ENCODE data around the gene STRA8.

STRA8 gene

DNA sequence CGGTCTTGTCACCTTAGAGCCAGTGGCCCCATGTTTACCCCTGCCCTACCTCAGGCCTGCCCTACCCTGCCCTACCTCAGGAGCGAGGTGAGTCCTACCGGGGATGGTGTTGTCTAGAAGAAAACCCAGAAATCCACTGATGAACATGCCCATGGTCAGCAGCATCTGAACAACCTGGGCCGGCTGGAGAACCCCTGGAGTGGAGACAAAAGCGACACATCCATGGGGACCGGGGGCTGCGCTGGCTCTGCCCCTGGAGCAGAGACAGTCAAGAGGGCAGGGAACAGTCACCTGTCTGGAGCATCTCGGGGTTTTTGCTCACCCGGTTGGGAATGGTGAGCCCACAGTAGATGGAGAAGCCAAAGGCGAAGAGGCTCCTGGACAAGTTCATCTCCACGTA, 36.3 kb downstream of the STRA8 start:
- no peak for DNase-seq (ENCODE audit: low read depth in 2 of 2)

DNA sequence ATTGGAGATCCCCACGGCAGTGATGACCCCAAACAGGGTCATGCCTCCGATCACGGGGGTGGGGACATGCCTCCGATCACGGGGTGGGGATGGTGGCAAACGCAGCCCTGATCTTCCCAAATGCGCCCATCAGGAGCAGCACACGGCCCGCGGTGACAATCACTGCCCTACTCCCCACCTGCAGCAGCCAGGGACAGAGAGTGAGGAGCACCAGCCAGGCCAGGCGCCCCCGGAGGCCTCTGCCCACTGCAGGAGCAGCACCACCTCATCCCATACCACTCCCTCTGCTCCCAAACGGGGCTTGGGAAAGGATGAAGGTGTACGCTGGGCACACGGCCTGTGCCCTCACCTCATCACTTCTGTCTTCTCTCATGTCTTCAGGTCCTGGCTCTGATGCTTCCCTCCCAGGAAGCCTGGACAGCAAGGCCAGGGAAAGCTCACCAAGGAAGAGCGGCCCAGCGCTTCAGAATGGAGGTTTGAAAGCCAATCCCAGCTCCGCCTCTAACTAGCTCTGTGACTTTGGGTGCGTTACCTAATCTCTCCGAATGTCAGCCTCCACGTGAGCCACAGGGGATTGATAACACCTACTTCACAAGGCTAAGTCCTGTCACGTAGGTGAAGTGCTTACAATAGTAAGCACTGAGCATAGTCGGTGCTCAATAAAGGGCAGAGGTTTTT, 37.1 kb downstream of the STRA8 start:
- DNase-seq (ENCODE audit: low read depth in 2 of 2) = no peak

DNA sequence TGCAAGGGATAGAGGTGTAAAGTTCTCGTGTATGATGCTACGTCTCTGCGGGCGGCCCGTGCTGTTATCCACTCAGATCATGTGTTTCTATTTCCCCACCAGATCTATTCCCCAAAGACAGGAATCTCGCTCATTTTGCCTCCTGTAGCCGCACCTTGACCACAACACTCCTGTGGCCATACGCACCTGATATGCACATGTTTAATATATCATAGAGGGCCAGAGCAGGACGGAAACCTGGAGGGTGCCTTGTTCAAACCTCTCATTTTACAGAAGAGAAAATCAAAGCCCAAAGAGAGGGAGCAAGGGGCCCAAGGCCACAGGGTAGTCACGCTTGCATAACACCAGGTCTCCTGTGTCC, 37.6 kb downstream of the STRA8 start:
- no peak for DNase-seq (ENCODE audit: low read depth in 2 of 2)

DNA sequence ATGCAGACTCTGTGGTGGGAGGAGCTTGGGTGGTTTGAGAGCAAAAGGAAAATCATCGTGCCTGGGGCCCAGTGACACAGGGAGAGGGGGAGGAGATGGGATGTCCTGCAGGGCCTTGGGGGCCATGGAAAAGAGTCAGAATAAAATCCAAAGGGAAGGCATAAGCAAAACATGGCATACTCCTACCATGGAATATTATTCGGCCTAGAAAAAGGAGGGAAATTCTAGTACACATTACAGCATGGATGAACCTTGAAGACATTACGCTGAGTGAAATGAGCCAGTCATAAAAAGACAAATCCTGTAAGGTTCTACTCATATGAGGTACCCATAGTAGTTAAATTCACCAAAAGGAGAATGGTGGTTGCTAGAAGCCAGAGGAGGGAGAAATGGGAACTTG, 38.7 kb downstream of the STRA8 start:
- no peak for DNase-seq (ENCODE audit: low read depth in 2 of 2)

DNA sequence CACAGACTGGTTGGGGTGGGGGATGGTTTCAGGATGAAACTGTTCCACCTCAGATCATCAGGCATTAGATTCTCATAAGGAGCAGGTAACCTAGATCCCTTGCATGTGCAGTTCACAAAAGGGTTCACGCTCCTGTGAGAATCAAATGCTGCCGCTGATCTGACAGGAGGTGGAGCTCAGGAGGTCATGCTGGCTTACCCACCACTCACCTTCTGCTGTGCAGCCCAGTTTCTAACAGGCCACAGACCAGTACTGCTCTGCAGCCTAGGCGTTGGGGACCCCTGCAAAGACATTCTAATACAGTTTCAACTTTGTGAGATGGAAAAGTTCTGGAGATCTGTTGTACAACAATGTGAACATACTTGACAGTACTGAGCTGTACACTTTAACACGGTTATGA, 39.9 kb downstream of the STRA8 start:
- DNase-seq (ENCODE audit: low read depth in 2 of 2) = no peak

DNA sequence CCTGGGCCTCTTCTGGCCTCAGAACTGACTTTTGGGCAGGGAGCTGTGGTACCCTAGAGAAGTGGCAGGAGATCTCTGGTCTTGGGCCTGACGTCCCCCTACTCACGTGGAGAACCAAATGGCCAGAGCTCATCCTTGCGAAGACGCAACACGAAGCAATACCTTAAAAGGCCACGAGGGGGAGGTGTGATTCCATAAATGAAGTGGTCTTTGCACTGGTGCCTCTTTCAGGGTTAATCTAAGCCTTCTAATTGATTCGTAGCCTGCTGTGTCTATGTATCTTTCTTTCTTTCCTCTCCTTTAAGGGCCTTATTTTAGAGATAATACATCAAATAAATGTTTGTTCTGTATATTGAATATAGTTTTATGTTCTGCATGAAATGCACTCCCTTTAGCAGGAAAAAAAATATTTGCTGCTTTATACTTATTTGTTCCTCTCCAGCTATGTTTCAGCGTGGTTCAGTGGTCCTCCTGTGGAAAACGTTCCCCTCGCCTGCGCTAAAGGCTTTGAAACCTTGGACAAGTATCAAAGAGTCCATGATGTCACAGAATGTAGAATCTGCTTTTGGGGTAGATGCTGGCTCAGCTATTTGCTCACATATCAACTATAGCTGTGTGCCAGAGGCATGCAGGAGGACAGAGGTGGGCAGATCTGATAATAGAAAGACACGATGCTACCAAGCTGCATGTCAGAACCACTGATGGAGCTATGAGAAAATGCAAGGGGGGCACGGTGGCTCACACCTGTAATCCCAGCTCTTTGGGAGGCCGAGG, 41.0 kb downstream of the STRA8 start:
- DNase-seq (ENCODE audit: low read depth in 2 of 2) = peak; percentile 68 to 71

DNA sequence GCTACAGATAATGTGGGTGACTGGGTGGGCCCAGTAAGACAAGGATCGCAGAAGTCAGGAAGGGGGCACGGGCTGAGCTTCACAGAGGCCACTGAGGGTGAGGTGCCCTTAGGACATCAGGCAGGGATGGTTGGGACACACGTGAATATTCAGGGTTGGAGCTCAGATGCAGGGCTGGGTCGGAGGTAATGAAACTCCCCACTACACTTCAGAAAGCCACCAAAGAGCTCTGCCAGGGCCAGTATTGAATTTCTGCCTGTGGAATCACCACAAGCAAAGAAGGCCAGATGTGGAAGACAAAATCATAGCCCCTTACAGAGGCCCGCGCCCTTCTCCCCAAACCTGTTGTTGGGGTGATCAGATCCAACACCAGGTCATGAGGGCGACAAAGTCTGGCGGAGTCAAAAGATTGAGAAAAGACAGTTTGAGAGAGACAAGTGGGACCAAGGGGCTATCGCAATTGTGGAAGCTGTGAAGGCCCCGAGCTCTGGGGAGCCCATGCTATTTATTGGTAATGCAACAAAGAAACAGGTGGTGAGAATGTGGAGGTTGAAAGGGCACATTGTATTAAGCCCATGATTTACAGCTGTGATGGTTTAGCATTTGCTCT, 42.4 kb downstream of the STRA8 start:
- no peak for DNase-seq (ENCODE audit: low read depth in 2 of 2)

DNA sequence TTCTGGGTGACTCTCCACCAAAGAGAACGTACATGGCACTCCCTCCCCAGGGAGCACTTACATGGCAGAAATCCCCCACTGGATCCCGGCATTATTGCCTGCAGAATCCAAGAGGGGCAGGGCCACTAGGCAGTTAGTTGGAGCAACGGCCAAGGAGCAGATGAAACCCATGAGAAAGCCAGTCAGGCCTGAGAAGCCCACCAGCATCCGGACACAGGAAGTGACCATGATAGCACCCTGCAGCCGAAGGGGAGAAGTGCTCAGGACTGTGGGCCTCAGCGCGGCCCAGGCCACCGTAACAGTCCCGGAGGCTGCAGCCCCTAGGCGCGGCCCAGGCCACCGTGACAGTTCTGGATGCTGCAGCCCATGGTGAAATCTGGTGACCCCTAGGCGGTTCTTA, 43.5 kb downstream of the STRA8 start:
- no peak for DNase-seq (ENCODE audit: low read depth in 2 of 2)

DNA sequence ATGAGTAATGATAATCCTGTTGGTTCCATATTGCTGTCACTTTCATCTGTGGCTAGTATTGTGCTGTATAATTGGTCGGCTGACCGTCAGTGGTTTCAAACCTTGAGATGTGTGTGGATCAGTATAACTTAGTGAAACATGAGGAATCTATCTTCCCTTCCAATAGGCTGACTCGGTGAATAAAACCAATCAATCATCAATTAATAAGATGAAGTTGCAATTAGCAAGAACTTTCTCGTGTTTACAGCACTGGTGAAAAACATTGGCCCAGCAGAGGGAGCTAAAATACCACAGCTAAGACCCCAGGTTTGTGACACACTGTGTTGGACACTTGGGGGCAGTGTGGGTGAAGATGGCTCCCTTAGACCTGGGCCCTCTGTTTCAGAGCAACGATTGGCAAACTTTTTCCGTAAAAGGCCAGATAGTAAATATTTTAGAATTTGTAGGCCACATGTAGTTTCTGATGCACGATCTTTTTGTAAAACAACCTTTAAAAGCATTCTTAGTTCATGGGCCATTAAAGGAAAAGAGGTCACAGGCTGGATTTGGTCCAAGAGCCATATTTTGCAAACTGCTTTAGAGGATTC, 47.8 kb downstream of the STRA8 start:
- peak; percentile 63 to 72 for DNase-seq (ENCODE audit: low read depth in 2 of 2)

DNA sequence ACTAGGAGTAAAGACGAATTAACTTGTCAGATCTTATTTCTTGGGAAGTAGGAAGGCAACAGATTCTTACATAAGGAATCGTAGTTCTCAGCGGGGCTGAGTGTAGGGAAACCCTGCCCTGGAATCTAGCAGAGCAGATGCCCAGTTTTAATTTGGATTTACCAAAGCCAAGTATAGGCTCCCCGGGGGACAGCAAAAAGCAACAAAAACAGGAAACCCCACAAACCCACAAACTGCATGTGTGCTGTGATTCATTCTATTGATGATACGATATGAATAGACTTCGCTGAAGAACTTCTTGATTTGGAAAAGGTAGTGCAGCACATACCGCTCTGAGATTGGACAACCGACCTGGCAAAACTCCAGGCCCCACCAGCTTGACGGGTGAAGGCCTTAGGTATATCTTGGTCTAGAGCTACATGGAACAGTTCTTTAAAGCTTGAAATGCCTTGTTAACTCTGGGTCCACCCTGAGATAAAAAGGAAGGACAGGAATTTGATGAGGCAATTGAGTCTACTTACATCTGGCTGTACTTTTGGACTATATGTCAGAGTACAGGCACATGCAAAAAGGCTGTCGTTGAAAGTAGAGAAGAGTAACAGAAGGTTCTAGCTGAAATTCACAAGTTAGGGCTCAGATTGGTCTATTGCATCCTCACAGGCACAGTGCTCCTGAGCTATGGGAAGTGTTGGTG, 49.1 kb downstream of the STRA8 start:
- no peak for DNase-seq (ENCODE audit: low read depth in 2 of 2)

DNA sequence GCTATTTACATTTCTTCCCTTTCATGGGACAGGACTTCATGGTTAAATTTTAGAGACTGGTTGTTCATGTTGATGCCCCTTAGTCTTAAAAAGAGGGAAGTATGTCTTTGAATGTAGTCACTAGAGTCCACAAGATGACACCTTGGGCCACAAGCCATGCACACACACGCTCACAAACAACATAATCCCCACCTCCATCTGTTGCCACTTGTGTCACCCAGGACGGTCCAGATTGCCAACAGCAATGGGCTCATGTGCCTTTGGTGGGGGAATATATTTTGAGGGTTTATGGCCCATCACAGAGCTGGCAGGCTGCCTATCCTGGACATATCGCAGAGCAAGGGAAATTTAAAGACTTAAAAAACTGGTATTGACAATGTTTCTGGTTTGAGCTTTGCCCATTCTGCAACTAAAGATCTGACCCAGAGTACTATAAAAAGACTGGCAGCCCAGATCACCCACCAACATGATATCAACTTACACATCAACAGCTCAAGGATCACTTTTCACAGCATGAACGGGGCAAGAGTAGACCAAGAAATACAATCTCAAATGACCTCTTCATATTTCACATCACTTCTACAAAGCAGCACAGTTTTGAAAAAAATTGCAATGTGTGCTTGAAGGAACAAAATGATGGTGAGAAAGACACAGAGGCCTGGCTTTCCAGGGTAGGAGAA, 50.5 kb downstream of the STRA8 start:
- DNase-seq (ENCODE audit: low read depth in 2 of 2) = no peak

DNA sequence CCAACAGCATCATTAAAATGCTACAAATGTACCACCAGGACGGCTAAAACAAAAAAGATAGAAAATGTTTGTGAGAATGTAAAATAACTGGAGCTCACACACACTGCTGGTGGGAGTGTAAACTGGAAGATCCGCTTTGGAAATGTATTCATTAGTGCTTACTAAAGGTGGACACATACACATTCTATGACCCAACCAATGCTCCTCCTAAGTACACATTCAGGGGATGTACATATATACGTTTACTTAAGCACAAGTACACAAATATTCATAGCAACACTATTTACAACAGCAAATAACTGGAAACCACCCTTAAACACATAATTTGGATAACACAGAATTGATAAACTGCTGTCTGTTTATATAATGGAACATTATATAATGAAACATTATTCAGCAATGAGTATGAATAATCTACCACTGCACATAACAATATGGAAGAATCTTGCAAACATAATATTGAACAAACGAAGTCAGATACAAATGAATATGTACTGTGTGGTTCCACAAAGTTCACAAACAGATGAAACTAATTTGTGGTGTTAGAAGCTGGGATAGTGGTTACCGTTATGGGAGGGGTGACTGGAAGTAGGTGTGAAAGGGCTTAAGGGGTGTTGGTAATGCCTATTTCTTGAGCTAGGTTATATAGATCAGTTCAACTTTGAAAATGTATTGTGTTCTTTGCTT, 52.1 kb downstream of the STRA8 start:
- no peak for DNase-seq (ENCODE audit: low read depth in 2 of 2)

DNA sequence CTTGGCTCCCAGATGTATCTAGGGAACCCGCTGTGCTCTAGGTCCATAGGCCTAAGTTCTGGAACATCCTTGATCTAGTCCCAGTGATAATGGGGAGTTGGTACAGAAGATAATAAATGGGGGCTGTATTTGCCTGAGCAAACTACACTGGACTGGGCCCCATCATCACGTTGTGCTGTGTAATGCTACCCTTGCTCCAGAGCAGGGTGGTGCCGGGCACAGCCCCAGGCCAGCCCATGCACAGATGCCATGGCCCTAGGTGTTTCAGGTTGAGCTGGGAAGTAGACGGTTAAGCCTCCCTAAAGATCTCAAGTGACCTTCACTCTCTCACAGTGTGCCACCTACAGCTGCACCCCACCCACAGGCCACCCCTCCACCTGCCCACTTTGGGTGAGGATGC, 53.2 kb downstream of the STRA8 start:
- DNase-seq (ENCODE audit: low read depth in 2 of 2) = no peak

DNA sequence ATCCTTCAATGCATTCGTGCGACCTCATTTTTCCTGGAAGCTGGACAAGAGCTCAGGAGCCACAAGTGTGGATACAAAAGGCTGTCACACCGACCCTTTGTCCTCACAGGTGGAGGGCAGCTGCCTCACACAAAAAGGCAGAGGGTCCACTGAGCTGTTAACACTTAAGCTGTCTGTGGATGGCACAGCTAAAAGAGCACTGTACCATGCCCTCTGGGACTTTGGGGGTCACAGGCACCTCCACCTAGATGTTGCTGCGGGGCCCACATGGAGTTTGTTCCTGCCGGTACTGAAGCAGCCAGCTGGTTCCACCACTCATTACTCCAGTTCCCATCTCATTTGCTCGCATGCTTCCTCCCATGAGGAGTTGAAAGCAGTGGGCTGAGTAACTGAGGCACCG, 57.0 kb downstream of the STRA8 start:
- no peak for DNase-seq (ENCODE audit: low read depth in 2 of 2)

DNA sequence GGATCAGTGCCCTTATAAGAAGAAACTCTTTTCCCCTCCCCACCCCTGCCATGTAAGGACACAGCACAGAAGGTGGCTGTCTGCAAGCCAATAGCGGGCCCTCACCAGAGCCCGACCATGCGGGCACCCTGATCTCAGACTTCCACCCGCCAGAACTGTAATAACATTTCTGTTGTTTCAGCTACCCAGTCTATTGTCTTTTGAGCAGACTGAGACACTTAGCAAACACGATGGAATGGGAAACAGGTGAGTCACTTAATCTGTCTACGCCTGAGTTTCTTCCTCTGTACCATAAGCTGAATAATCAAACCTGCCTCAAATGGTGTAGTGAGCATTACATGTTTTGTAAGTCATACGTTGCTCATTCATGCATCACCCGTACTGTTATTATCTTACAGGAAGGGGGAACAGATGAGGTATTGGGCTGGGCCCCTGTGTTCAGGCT, 58.2 kb downstream of the STRA8 start:
- no peak for DNase-seq (ENCODE audit: low read depth in 2 of 2)

DNA sequence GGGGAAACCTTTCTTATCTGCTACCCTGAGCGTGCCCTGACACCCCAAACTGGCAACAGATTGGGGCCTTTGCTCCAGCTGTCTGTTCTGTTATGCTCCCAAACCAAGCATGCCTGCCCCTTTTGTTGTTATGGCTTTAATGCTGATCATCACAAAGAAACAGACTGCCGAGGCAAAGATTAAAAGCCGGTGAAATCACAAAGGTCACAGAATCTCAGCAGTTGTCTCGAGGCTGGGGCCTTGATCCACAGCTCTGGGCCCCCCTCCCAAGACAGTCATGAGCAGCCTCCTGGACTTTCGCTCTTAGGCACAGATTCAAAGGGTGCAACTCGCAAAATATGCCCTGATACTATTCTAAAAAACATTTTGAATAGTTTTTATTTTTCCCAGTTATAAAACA, 65.6 kb downstream of the STRA8 start:
- DNase-seq (ENCODE audit: low read depth in 2 of 2) = no peak

DNA sequence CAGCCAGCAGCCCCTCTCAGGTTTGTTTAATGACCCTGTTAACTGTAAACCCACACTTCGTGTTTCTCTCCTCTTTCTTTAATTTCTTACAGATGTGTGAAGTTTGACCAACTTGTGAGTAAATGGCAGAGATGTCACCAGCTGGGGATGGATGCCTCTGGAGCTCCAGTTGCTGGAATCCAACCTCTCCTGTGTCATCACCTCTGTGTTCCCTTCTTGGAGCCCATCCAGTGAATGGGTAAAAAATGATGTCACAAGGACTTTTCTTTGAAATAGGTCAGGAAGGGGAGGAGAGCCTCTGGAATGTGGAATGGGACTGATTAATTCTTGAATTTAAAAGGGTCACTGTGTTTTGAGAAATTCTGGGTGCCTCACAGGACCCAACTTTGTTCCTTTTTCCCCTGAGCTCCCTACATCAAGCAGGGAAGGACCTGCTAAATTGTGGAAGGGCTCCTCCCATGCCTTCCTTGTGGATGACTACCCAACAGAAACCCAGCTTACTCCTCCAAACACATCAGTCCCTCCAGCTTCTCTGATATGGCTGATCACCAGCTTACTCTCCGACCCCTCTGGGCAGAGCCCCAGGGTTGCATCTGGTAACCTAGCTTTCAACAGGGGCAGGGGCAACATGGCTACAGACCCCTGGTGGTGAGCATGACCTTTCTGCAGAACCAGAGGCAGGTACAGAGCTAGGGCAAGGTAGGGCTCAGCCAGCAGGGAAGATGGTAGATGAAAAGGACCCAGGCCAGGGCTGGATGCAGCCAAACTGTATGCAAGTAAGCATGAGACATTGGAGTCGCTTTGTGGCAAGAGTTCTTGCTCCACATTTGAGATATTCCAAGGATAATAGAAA, 67.5 kb downstream of the STRA8 start:
- DNase-seq (ENCODE audit: low read depth in 2 of 2) = no peak

Data from activated CD4-positive, alpha-beta T cell treated with anti-CD3 and anti-CD28 coated beads for 24 hours (primary cell).